HG03045 (cell line): ENCODE measurements around the gene KIFC1.
"Not testable (repeated sequence)": the region's sequence is repeated elsewhere in the genome, so short reads cannot be mapped to it uniquely, and the experiment has no call there.

ENCODE experiments used
- ATAC-seq: cut with Tn5 transposase; IDR thresholded peaks from one replicate; pipeline ENCODE4 v1.9.1; 2021; ENCODE audit warnings: mild to moderate bottlenecking, moderate library complexity; ENCODE audit not compliant: unreplicated experiment

The KIFC1 gene

GRCh38 chr6:33373960-33374910, 17.4 kb upstream of the KIFC1 start:
- no peak for ATAC-seq

DNA sequence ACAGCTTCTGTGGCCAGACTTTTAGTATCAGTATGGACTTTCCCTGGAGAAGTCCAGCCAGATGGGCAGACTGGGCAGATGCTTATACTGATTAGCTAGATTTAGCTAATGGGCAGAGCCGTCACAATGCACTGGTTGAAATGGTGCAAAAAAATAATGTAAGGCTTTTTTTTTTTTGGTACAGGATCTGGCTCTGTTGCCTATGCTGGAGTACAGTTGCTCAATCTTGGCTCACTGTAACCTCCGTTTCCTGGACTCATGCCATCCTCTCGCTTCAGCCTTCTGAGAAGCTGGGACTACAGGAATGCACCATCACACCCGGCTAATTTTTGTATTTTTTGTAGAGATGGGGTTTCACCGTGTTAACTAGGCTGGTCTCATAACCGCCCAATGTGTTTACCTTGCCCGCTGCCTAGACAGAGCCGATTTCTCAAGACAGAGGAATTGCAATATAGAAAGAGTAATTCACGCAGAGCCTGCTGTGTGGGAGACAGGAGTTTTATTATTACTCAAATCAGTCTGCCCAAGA, 16.4 kb upstream of the KIFC1 start:
- ATAC-seq = no peak

- no peak for ATAC-seq
Observed at GRCh38 chr6:33377171-33377570, 14.5 kb upstream of the KIFC1 start.

GRCh38 chr6:33379184-33379583, 12.4 kb upstream of the KIFC1 start:
- ATAC-seq = not testable (repeated sequence)

GRCh38 chr6:33380272-33380981, 11.2 kb upstream of the KIFC1 start:
- ATAC-seq = no peak

DNA sequence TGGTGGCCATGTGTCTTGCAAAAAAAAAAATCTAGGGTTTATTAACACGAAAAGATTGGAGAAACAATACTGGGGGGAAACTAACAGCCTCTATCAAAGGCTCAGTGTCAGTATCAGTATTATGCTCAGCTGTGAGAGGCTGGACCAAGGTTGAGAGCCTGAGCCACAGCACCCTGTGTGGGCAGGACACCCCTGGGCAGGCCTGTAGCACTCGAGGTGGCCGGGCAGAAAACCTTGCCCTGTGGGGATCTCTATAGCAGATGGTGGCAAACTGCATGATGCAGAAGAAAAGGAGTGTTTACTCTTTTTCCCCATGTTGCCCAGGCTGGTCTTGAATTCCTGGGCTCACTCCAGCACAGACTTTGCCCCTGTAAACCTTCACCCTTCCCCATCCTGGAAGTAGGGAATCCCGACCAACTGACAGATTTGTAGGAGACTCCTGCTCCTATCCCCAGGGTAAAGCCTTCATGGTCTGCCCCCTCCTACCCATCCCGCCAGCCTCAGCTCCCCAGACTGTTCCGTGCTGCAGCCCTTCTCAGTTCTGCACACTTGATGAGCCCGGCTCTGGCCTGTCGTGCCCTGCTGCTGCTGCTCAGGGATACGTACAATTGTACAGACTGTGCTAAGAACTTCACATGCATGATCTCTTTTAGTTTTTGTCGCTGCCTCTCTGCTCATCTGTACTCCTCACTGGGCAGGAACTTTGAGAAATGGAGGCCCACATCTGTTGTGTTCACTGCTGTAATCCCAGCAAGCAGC, 8.0 kb upstream of the KIFC1 start:
- ATAC-seq = no peak

GRCh38 chr6:33384581-33385020, 7.0 kb upstream of the KIFC1 start:
- no peak for ATAC-seq

GRCh38 chr6:33390173-33390572, 1.4 kb upstream of the KIFC1 start:
- no peak for ATAC-seq

GRCh38 chr6:33390767-33391277, 801 bp upstream of the KIFC1 start:
- no peak for ATAC-seq

DNA sequence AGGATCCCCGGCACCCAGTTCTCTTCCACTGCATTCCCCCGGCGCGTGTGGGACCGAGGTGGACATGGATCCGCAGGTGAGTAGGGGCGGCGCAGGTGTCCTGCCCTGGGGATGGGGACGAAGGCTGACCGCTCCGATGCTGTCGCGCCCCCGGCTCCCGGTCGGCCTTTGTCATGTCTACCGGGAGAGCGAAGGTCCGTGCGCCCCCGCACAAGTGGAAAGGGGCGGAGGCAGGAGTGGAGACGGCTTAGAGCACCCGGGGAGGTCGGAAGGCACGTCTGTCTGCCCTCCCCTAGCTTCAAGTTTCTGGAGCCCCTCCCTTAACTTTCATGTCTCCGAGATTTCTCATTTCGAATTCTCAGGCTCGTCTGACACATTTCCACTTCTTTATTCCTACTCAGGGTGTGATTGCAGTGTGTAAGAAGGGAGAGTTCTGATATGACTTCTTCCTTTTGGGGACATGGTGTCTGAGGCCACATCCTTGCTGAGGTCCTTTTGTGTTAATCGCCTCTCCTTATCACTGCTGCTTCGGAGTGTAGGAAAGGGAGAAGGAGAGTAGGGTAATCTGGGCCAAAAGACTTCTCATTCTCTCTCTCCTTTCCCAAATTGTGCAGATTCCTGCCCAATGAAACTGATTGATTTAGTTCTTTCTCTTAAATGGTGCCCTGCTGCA, 435 bp downstream of the KIFC1 start:
- peak; percentile 20 for ATAC-seq

DNA sequence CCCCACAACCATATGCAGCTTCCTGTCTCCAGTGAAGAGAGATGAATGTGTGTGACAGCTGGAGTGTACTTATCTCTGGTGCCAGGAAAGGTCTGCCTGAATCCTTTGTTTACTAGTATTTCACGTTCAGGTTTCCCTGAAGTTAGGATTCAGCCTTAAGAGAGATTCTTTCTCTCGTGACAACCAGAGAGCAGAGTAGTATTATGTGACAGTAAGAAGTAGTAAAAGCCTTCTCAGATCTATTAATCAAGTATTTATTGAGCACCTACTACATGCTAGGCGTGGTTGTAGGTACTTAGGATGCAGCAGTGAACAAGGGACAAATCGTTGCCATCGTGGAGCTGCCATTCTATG, 949 bp downstream of the KIFC1 start:
- no peak for ATAC-seq

GRCh38 chr6:33392979-33393378, 1.4 kb downstream of the KIFC1 start:
- ATAC-seq = no peak

DNA sequence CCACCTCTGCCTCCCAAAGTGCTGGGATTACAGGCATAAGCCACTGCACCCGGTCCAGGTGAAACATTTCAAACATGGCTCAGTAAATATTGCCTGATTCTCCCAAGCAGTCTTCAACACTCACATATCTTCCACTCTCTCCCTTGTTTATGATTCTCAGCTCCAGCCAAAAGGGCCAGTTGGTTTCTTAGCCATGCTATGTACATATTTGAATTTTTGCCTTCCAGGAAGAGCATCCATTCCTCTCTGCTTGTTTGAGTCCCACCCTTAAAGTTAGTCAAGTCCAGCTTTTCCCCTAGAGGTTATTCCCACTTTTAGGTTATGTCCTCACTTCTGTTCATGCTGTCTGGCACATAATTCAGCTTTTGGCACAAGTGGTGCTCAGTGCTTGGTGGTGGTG, 5.9 kb downstream of the KIFC1 start:
- ATAC-seq = no peak

DNA sequence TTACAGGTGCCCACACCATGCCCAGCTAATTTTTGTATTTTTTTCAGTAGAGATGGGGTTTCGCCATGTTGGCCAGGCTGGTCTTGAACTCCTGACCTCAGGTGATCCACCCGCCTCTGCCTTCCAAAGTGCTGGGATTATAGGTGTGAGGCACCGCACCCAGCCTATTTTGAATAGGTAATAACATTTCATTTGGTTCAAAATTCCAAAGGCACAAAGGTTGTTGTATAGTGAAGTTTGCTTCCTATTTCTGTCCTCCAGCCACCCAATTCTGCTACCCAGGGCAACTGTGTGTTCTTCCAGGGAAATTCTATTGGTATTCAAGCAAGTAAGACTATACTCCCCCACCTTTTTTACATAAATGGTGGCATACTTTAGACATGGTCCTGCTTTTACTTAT, 7.0 kb downstream of the KIFC1 start:
- ATAC-seq = not testable (repeated sequence)

DNA sequence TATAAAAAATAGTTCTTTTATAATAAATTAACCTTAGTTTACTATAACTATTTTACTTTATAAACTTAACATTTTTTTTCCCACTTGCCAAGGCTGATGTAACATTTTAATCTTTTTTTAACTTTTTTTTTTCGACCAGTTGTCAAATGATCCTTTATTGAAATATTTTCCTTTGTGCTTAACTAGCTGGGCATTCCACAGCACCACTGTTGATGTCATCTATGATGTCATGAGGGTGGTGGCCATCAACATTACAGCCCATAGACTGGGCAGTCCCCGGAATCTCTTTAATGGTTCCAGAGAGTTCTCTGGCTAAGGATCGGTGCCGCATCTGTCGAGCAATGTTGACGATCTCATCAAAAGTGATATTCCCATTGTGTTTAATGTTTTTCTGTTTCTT, 8.3 kb downstream of the KIFC1 start:
- not testable (repeated sequence) for ATAC-seq

DNA sequence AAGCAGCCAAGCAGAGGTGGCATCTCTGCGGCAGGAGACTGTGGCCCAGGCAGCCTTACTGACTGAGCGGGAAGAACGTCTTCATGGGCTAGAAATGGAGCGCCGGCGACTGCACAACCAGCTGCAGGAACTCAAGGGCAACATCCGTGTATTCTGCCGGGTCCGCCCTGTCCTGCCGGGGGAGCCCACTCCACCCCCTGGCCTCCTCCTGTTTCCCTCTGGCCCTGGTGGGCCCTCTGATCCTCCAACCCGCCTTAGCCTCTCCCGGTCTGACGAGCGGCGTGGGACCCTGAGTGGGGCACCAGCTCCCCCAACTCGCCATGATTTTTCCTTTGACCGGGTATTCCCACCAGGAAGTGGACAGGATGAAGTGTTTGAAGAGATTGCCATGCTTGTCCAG, 13.3 kb downstream of the KIFC1 start:
- ATAC-seq = no peak

DNA sequence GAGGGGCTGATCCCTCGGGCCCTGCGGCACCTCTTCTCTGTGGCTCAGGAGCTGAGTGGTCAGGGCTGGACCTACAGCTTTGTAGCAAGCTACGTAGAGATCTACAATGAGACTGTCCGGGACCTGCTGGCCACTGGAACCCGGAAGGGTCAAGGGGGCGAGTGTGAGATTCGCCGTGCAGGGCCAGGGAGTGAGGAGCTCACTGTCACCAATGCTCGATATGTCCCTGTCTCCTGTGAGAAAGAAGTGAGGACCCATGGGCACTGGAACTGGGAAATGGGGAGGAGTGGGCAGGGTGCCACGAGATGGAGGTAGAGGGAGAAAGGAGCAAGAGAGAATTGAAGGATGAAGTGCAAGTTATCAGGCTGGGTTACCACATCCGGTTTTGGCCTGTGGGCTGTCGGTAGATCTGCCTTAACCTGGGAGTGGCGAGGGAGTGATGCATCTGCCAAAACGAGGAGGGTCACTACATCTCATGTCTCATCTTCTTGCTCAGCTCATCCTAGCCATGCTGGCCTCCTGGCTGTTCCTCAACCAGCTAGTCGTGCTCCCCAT, 13.8 kb downstream of the KIFC1 start:
- no peak for ATAC-seq

DNA sequence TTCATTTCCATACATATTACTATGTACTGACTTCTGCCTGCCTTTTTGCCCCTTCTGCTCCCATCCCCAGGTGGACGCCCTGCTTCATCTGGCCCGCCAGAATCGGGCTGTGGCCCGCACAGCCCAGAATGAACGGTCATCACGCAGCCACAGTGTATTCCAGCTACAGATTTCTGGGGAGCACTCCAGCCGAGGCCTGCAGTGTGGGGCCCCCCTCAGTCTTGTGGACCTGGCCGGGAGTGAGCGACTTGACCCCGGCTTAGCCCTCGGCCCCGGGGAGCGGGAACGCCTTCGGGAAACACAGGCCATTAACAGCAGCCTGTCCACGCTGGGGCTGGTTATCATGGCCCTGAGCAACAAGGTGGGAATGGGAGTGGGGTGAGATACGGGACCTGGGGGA, 14.5 kb downstream of the KIFC1 start:
- ATAC-seq = no peak

DNA sequence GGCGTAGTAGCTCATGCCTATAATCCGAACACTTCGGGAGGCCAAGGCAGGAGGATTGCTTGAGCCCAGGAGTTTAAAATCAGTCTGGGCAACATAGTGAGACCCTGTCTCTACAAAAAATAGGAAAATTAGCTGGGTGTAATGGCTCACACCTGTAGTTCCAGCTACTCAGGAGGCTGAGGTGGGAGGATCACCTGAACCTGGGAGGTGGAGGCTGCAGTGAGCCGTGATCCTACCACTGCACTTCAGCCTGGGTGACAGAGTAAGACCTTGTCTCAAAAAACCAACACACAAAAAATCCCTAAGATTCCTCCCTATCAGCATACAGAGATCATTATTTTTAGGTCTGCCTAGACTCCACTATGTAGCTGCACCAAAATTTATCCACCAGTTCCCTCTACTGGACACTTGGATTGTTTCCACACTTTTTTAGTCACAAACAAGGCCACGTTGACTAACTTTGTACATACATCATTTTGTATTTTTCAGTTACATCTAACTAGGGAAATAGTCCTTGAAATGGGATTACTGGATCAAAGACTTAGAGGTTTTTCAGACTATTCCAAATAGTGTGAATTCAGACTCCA, 15.6 kb downstream of the KIFC1 start:
- ATAC-seq = no peak
